Activated CD8-positive, alpha-beta memory T cell treated with anti-CD3 and anti-CD28 coated beads, Interleukin-2, amount 50 U/mL, for 1 hour (primary cell): ENCODE measurements around the gene PHLDA2.

Source experiments
- DNase-seq: peaks from one replicate; pipeline ENCODE4 v3.0.0-alpha.2; 2020; ENCODE audit errors: extremely low read depth

Gene PHLDA2

DNA sequence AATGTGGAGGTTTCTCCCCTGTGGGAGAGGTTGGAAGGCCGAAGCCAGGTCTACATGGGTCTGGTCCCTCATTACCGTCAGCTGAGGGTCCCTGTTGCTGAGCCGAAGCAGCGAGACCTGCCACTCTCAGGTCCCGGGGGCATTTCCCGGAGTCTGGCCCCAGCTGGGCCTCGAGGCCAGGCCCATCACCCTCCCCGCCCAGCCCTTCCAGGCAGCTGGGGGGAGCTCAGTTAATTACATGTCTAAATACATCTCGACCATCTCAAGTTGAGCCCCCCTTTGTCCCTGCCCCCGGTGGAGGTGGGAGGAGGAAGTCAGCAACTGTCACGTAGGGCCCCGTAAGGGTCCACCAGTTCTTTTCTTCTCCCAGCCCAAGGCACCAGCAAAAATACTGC, 47.2 kb downstream of the PHLDA2 start:
- DNase-seq = no peak

DNA sequence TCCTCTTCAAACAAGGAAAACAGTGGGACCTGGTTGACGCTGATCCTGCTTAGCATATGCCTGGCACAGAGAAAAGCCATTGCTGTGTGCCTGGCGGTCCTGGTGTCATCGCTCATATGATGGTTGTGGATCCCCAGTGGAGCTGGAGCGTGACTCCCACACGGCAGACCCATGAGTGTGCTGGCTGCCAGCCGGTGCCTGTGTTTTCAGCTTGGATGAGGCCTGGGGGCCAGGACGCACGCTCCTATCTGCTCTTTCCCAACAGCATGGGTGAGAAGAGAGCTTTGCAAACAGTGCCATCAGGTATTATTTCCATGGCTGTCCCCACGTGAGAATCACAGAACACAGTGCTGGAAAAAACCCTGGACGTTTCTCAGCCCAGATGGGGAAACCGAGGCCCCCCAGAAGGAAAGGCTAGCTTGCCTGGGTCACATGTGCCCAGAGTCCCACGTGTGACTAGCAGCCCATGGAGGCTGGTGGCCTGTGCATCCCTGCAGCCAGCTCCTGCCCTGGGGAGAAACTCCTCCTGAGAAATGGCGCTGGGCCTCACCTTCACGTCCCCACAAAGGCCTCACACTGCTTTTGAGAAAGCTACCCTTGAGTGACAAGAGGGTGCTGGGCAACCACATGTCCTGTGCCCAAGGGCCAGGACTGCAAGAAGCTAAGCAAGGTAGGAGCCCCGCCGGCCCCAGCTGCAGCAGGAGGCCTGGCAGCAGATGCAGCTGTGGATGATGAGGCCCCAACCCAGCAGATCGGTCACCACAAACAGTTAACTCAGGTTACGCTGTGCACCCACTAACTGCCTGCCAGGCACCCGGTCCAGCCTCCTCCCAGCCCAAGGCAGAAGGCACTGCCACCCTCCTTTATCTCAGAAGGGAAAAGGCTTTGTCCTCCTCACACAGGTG, 47.9 kb downstream of the PHLDA2 start:
- no peak for DNase-seq

DNA sequence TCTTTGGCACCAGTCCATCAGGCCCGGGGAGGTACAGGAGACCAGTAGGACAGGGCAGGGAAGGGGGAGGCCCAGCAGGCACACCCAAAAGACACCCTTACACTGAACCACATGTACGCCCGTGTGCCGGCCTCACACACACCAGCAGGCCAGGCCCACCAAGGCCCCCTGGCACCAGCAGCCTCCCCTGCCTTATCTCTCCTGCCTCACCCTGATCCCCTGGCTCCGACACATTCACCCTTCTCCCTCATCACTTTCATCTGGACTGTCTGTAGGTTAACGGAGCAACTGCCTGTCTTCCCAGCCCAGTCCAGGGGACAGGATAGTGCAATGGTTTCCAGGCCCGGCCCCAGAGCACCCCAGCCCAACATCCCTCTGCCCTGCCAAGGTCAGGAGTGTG, 48.6 kb downstream of the PHLDA2 start:
- DNase-seq = no peak

DNA sequence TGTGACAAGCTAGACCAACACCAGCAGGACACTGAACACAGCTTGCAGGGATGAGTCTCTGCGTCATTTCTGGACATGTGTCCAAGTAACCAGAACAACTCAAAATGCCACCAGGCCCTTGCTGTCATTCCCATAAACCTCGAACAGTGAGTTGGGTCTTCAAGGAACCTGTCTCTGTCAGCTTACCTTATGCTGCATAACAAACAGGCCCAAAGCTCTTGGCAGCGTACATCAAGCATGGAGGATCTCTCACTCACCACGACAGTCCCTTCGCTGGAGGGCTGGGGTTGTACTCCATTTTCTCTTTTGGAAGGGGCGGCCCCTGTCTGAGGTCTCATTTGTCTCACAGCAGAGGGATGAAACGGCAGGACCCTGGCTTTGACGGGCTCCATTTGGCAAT, 50.4 kb downstream of the PHLDA2 start:
- no peak for DNase-seq
